ENCODE results near the gene MLPH.

MLPH gene

DNA sequence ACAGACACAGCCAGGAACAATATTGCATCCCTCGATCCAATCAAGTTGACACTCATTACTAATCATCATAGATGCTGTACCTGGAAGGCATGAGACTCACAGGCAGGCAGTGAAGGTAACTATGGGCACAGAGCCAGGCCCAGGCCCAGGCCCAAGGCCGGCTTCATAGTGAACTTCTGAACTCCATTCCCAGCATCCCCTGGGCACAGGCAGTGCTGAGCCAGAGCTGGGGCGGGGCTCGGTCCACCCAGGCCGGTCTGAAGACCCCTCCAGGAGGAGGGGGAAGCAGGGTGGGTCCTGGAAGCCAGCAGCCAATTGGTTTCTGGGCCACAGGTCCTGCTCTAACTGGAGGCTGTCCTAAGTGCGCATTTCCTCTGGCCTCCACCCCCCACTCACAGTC lies 37.6 kb downstream of the MLPH start:
- TF ChIP-seq, protein P1, sequence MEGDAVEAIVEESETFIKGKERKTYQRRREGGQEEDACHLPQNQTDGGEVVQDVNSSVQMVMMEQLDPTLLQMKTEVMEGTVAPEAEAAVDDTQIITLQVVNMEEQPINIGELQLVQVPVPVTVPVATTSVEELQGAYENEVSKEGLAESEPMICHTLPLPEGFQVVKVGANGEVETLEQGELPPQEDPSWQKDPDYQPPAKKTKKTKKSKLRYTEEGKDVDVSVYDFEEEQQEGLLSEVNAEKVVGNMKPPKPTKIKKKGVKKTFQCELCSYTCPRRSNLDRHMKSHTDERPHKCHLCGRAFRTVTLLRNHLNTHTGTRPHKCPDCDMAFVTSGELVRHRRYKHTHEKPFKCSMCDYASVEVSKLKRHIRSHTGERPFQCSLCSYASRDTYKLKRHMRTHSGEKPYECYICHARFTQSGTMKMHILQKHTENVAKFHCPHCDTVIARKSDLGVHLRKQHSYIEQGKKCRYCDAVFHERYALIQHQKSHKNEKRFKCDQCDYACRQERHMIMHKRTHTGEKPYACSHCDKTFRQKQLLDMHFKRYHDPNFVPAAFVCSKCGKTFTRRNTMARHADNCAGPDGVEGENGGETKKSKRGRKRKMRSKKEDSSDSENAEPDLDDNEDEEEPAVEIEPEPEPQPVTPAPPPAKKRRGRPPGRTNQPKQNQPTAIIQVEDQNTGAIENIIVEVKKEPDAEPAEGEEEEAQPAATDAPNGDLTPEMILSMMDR (IDR thresholded peaks at IDR 0.05; ENCODE audit: borderline replicate concordance, extremely low read depth, low read length, poor library complexity, severe bottlenecking): no peak
- no peak for TF ChIP-seq EZH2 (IDR thresholded peaks at IDR 0.05; ENCODE audit: borderline replicate concordance, low read depth, low read length, severe bottlenecking)
- H3K4me1 ChIP-seq (ENCODE audit: insufficient read depth, low read length): no peaks in the 10 kb centered on the region
- no peak overlapping the region for H3K4me3 ChIP-seq (ENCODE audit: low read depth in 1 of 2, low read length in 2 of 2)
- no peaks in the 10 kb centered on the region for H3K27me3 ChIP-seq (ENCODE audit: insufficient read depth, low read length, poor library complexity)
- no peaks in the 10 kb centered on the region for H3K9me3 ChIP-seq (ENCODE audit: insufficient read depth, low read length, severe bottlenecking)
- no peaks in the 10 kb centered on the region for H4K20me1 ChIP-seq (ENCODE audit: insufficient read depth, low read length)
- ATAC-seq (ENCODE audit: insufficient read depth, low read depth) (no peak), DNase-seq (no peak)
- H3K4me2 ChIP-seq (ENCODE audit: insufficient read depth, low read length): no peak overlapping the region
- no peaks in the 10 kb centered on the region for H3K79me2 ChIP-seq (ENCODE audit: insufficient read depth, low read length)
- H2AFZ ChIP-seq (ENCODE audit: low read depth, low read length): no peak overlapping the region
- no peak overlapping the region for H3K27ac ChIP-seq (ENCODE audit: low read length)
- H3K9ac ChIP-seq (ENCODE audit: low read depth, low read length): no peak overlapping the region
- H3K36me3 ChIP-seq (ENCODE audit: insufficient read depth, low read length): no peaks in the 10 kb centered on the region

DNA sequence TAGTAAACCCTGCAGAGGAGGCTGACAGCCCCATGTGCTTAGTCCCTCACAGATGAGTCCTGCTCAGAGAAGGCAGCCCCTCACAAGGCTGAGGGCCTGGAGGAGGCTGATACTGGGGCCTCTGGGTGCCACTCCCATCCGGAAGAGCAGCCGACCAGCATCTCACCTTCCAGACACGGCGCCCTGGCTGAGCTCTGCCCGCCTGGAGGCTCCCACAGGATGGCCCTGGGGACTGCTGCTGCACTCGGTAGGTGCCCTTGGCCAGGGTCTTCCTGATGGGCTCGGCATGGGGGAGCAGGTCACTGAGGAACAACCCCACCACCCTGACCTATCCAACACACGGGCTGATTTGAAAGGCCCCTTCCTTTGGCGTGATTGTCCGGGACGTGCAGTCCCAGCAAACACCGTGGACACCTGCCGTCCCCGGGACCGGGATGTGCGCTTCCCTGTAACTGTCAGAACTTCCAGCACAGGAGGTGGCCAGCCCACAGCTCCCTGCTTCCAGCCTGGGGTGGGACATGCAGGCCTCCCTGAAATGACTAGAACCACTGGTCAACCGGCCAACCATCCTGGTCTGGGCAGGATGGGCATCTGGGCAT lies 38.6 kb downstream of the MLPH start:
- ATAC-seq (ENCODE audit: insufficient read depth, low read depth): no peak
- Histone ChIP-seq H3K4me3 (ENCODE audit: low read depth in 1 of 2, low read length in 2 of 2) (no peak overlapping the region), H2AFZ (ENCODE audit: low read depth, low read length) (no peak overlapping the region), H4K20me1 (ENCODE audit: insufficient read depth, low read length) (no peaks in the 10 kb centered on the region), H3K9ac (ENCODE audit: low read depth, low read length) (no peak overlapping the region), H3K27ac (ENCODE audit: low read length) (no peak overlapping the region), H3K4me2 (ENCODE audit: insufficient read depth, low read length) (no peak overlapping the region), H3K27me3 (ENCODE audit: insufficient read depth, low read length, poor library complexity) (no peaks in the 10 kb centered on the region), H3K36me3 (ENCODE audit: insufficient read depth, low read length) (no peaks in the 10 kb centered on the region), H3K79me2 (ENCODE audit: insufficient read depth, low read length) (no peaks in the 10 kb centered on the region), H3K9me3 (ENCODE audit: insufficient read depth, low read length, severe bottlenecking) (no peaks in the 10 kb centered on the region), H3K4me1 (ENCODE audit: insufficient read depth, low read length) (no peaks in the 10 kb centered on the region)
- no peak for DNase-seq
- TF ChIP-seq, protein P1 (IDR thresholded peaks at IDR 0.05; ENCODE audit: borderline replicate concordance, extremely low read depth, low read length, poor library complexity, severe bottlenecking): no peak
- TF ChIP-seq EZH2 (IDR thresholded peaks at IDR 0.05; ENCODE audit: borderline replicate concordance, low read depth, low read length, severe bottlenecking): no peak

DNA sequence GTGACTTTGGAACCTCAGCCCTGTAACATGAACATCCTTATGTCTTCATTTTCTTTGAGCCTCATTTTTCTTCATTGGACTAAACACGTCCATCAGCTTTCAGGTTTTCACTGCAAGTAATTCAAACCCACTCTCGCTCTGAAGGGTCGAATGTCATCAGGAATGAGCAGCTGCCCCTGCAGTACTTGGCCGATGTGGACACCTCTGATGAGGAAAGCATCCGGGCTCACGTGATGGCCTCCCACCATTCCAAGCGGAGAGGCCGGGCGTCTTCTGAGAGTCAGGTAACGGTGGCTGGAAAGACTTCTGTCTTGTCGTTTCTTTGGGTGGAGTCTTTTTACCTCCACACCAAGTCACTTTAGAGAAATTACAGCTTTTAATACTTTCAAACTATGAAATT lies 40.2 kb downstream of the MLPH start:
- H3K4me1 ChIP-seq (ENCODE audit: insufficient read depth, low read length): no peaks in the 10 kb centered on the region
- no peak overlapping the region for H3K4me3 ChIP-seq (ENCODE audit: low read depth in 1 of 2, low read length in 2 of 2)
- no peak overlapping the region for H3K4me2 ChIP-seq (ENCODE audit: insufficient read depth, low read length)
- no peak overlapping the region for H2AFZ ChIP-seq (ENCODE audit: low read depth, low read length)
- DNase-seq (no peak), ATAC-seq (ENCODE audit: insufficient read depth, low read depth) (no peak)
- H3K27me3 ChIP-seq (ENCODE audit: insufficient read depth, low read length, poor library complexity): no peaks in the 10 kb centered on the region
- TF ChIP-seq, protein P1 (IDR thresholded peaks at IDR 0.05; ENCODE audit: borderline replicate concordance, extremely low read depth, low read length, poor library complexity, severe bottlenecking): no peak
- TF ChIP-seq EZH2 (IDR thresholded peaks at IDR 0.05; ENCODE audit: borderline replicate concordance, low read depth, low read length, severe bottlenecking): no peak
- no peak overlapping the region for H3K27ac ChIP-seq (ENCODE audit: low read length)
- H3K9ac ChIP-seq (ENCODE audit: low read depth, low read length): no peak overlapping the region
- no peaks in the 10 kb centered on the region for H3K9me3 ChIP-seq (ENCODE audit: insufficient read depth, low read length, severe bottlenecking)
- no peaks in the 10 kb centered on the region for H4K20me1 ChIP-seq (ENCODE audit: insufficient read depth, low read length)
- H3K79me2 ChIP-seq (ENCODE audit: insufficient read depth, low read length): no peaks in the 10 kb centered on the region
- no peaks in the 10 kb centered on the region for H3K36me3 ChIP-seq (ENCODE audit: insufficient read depth, low read length)

Measured in DND-41 (cell line).